HG03457 (cell line): ENCODE measurements around the gene NACA2.
"Not testable (repeated sequence)": the region's sequence is repeated elsewhere in the genome, so short reads cannot be mapped to it uniquely, and the experiment has no call there.

ENCODE experiments used
- ATAC-seq: cut with Tn5 transposase; IDR thresholded peaks from one replicate; pipeline ENCODE4 v1.9.1; 2021; ENCODE audit warnings: moderate number of reproducible peaks; ENCODE audit not compliant: unreplicated experiment

Gene NACA2

GRCh38 chr17:61591018-61591417 lies at the start of gene NACA2:
Gene NACA2 (minus strand): TSS chr17:61591219. CDS start chr17:61591180, 39 bp downstream.
- no peak for ATAC-seq

GRCh38 chr17:61639818-61640217 lies 48.8 kb upstream of the NACA2 start:
- no peak for ATAC-seq

- ATAC-seq: no peak
Observed at GRCh38 chr17:61638087-61638486, 47.1 kb upstream of the NACA2 start.

GRCh38 chr17:61635913-61636432 lies 45.0 kb upstream of the NACA2 start:
- no peak for ATAC-seq

GRCh38 chr17:61634942-61635538 lies 44.0 kb upstream of the NACA2 start:
- ATAC-seq: no peak

- no peak for ATAC-seq
Observed at GRCh38 chr17:61634011-61634539, 43.1 kb upstream of the NACA2 start.

- ATAC-seq: no peak
Observed at GRCh38 chr17:61632826-61633225, 41.8 kb upstream of the NACA2 start.

GRCh38 chr17:61631800-61632199 lies 40.8 kb upstream of the NACA2 start:
- no peak for ATAC-seq

- not testable (repeated sequence) for ATAC-seq
Observed at GRCh38 chr17:61628158-61628557, 37.1 kb upstream of the NACA2 start.

- no peak for ATAC-seq
Observed at GRCh38 chr17:61627658-61628057, 36.6 kb upstream of the NACA2 start.

GRCh38 chr17:61627125-61627524 lies 36.1 kb upstream of the NACA2 start:
- no peak for ATAC-seq

GRCh38 chr17:61625564-61625963 lies 34.5 kb upstream of the NACA2 start:
- no peak for ATAC-seq

- no peak for ATAC-seq
Observed at GRCh38 chr17:61624951-61625350, 33.9 kb upstream of the NACA2 start.

GRCh38 chr17:61621317-61621716 lies 30.3 kb upstream of the NACA2 start:
- ATAC-seq: no peak

GRCh38 chr17:61619953-61620352 lies 28.9 kb upstream of the NACA2 start:
- no peak for ATAC-seq

- ATAC-seq: no peak
Observed at GRCh38 chr17:61619493-61619892, 28.5 kb upstream of the NACA2 start.

- ATAC-seq: no peak
Observed at GRCh38 chr17:61618950-61619349, 27.9 kb upstream of the NACA2 start.

- no peak for ATAC-seq
Observed at GRCh38 chr17:61617330-61617729, 26.3 kb upstream of the NACA2 start.

GRCh38 chr17:61616783-61617182 lies 25.8 kb upstream of the NACA2 start:
- ATAC-seq: no peak

- ATAC-seq: no peak
Observed at GRCh38 chr17:61614219-61614618, 23.2 kb upstream of the NACA2 start.

- ATAC-seq: no peak
Observed at GRCh38 chr17:61611323-61611722, 20.3 kb upstream of the NACA2 start.

GRCh38 chr17:61605692-61606091 lies 14.7 kb upstream of the NACA2 start:
- ATAC-seq: no peak

GRCh38 chr17:61601297-61601696 lies 10.3 kb upstream of the NACA2 start:
- no peak for ATAC-seq
